CD14-positive monocyte (primary cell): ENCODE data around the gene CNNM2. TPM values are rescaled to one million over a fixed set of nuclear protein-coding genes. Genes with fewer than 3 reads are reported as not detected.

Experiments
- DNase-seq, 3 donors: peaks; one replicate each; pipeline ENCODE4 v3.0.0-alpha.2; 2011 to 2022
- H2AFZ ChIP-seq: 2 replicates; pipeline ENCODE4 v1.6.0; 2012; ENCODE audit warnings: mild to moderate bottlenecking, low read depth, low read length, inconsistent platforms; ENCODE audit not compliant: insufficient read depth, poor library complexity, severe bottlenecking
- H3K27ac ChIP-seq, 2 donors: 1 replicate in 1 of 2; 2 replicates in 1 of 2; pipeline ENCODE4 v1.5.1; 2012 to 2013; ENCODE audit warnings: low read length in 2 of 2, control low read depth in 1 of 2, inconsistent platforms in 1 of 2, low read depth in 1 of 2, mild to moderate bottlenecking in 1 of 2
- H3K27me3 ChIP-seq, 2 donors: one replicate each; pipeline versions ENCODE4 v1.6.0 to v1.6.1; 2011 to 2013; ENCODE audit warnings: low read length in 2 of 2; ENCODE audit not compliant: control insufficient read depth in 2 of 2, insufficient read depth in 2 of 2
- H3K36me3 ChIP-seq, 2 donors: replicated peaks in 1 of 2; 1 replicate in 1 of 2; 2 replicates in 1 of 2; pipeline versions ENCODE4 v1.5.1 to v1.6.1; 2012 to 2013; ENCODE audit warnings: low read length in 2 of 2, control low read depth in 1 of 2, inconsistent platforms in 1 of 2, mild to moderate bottlenecking in 1 of 2; ENCODE audit not compliant: insufficient read depth in 2 of 2, control insufficient read depth in 1 of 2
- H3K4me1 ChIP-seq, 2 donors: 1 replicate in 1 of 2; 2 replicates in 1 of 2; pipeline versions ENCODE4 v1.5.1 to v1.6.1; 2012 to 2013; ENCODE audit warnings: low read length in 2 of 2, control low read depth in 1 of 2, inconsistent platforms in 1 of 2, mild to moderate bottlenecking in 1 of 2, moderate library complexity in 1 of 2; ENCODE audit not compliant: insufficient read depth in 2 of 2, control insufficient read depth in 1 of 2
- H3K4me2 ChIP-seq: replicated peaks from 2 replicates; pipeline ENCODE3; 2012; ENCODE audit warnings: low read length, moderate library complexity, mild to moderate bottlenecking; ENCODE audit not compliant: poor library complexity, severe bottlenecking; ENCODE audit errors: extremely low read depth
- H3K4me3 ChIP-seq, 3 experiments: fragments of 200-600 bp in 1 of 3; sonication (generic) in 1 of 3; replicated peaks in 1 of 3; 1 replicate in 2 of 3; 2 replicates in 1 of 3; pipeline ENCODE4 v1.5.1; 2011 to 2013; ENCODE audit warnings: low read length in 3 of 3, mild to moderate bottlenecking in 3 of 3, control low read depth in 2 of 3, low read depth in 2 of 3, inconsistent platforms in 1 of 3, moderate library complexity in 1 of 3
- H3K79me2 ChIP-seq: 2 replicates; pipeline ENCODE4 v1.6.0; 2012; ENCODE audit warnings: mild to moderate bottlenecking, control low read depth, inconsistent platforms, low read length, moderate library complexity; ENCODE audit not compliant: insufficient read depth
- H3K9ac ChIP-seq: 2 replicates; pipeline ENCODE4 v1.6.0; 2017; ENCODE audit warnings: low read length, mild to moderate bottlenecking; ENCODE audit not compliant: insufficient read depth, poor library complexity, severe bottlenecking
- H3K9me3 ChIP-seq, 2 donors: replicated peaks in 1 of 2; 1 replicate in 1 of 2; 2 replicates in 1 of 2; pipeline versions ENCODE4 v1.5.1 to v1.6.1; 2012 to 2013; ENCODE audit warnings: low read length in 2 of 2, control low read depth in 1 of 2; ENCODE audit not compliant: control insufficient read depth in 1 of 2, insufficient read depth in 1 of 2
- H4K20me1 ChIP-seq: 2 replicates; pipeline ENCODE4 v1.6.0; 2012; ENCODE audit warnings: mild to moderate bottlenecking, low read length, control low read depth, moderate library complexity; ENCODE audit not compliant: insufficient read depth
- H3K27ac Mint-ChIP-seq, 7 donors: one replicate each; pipeline ENCODE4 v1.8.0; 2020; ENCODE audit warnings: mild to moderate bottlenecking in 7 of 7, mixed read lengths in 7 of 7, moderate library complexity in 6 of 7, inconsistent platforms in 2 of 7
- H3K27me3 Mint-ChIP-seq, 3 donors: one replicate each; pipeline ENCODE4 v1.8.0; 2021 to 2022; ENCODE audit warnings: low read depth in 3 of 3, mild to moderate bottlenecking in 3 of 3, mixed read lengths in 3 of 3, moderate library complexity in 3 of 3, inconsistent platforms in 1 of 3
- H3K36me3 Mint-ChIP-seq, 2 donors: one replicate each; pipeline ENCODE4 v1.8.0; 2020; ENCODE audit warnings: mixed read lengths in 2 of 2, inconsistent platforms in 1 of 2, mild to moderate bottlenecking in 1 of 2
- H3K4me1 Mint-ChIP-seq: one replicate; pipeline ENCODE4 v1.8.0; 2020; ENCODE audit warnings: mild to moderate bottlenecking, mixed read lengths
- H3K4me3 Mint-ChIP-seq, 2 donors: one replicate each; pipeline ENCODE4 v1.8.0; 2020; ENCODE audit warnings: mild to moderate bottlenecking in 2 of 2, mixed read lengths in 2 of 2, moderate library complexity in 1 of 2
- H3K9me3 Mint-ChIP-seq, 7 donors: one replicate each; pipeline ENCODE4 v1.8.0; 2020 to 2022; ENCODE audit warnings: mixed read lengths in 7 of 7, mild to moderate bottlenecking in 6 of 7, moderate library complexity in 6 of 7, inconsistent platforms in 2 of 7
- CTCF ChIP-seq: fragments of 200-600 bp; IDR thresholded peaks from one replicate; pipeline ENCODE4 v1.8.0; 2022; ENCODE audit warnings: antibody characterized with exemption, mild to moderate bottlenecking
- WGBS: methylation state at CpG from one replicate; pipeline ENCODE4 v1.1.5; 2013; ENCODE audit warnings: missing lambda C conversion rate; ENCODE audit not compliant: insufficient coverage; 5-methylcytosine and 5-hydroxymethylcytosine counted together
- intact Hi-C, 2 donors: fragments of 100-400 bp; cut with micrococcal nuclease; formaldehyde crosslinking; loops; one replicate each; pipeline versions ENCODE4 v1.15.0 to v1.15.1; 2023
- polyA plus RNA-seq, 3 donors: library from polyadenylated mRNA; depleted of rRNA in 1 of 3; unstranded in 2 of 3; stranded (reverse) in 1 of 3; fragments of 300-500 nt in 2 of 3; fragments of >200 nt in 1 of 3; fragmentation: Illumina TruSeq in 2 of 3; gene quantifications; 1 replicate in 2 of 3; 2 replicates in 1 of 3; pipeline ENCODE4 v1.2.3, GENCODE V29; 2012 to 2021

The CNNM2 gene
- polyA plus RNA-seq, 3 donors: 1.6 to 3.8 (median 2.2) TPM

- Histone ChIP-seq H3K36me3 (peaks cover 3 to 12% of the 10 kb centered on the region in 2 donors), H3K4me1 (no peaks in the 10 kb centered on the region), H3K4me3 (no peak overlapping the region), H3K4me2 (no peak overlapping the region), H4K20me1 (peaks cover 6% of the 10 kb centered on the region), H3K79me2 (no peaks in the 10 kb centered on the region), H3K27ac (no peak overlapping the region), H3K27me3 (no peaks in the 10 kb centered on the region), H3K9me3 (no peaks in the 10 kb centered on the region), H2AFZ (no peak overlapping the region), H3K9ac (no peak overlapping the region)
- H3K36me3 Mint-ChIP-seq: peaks cover 16 to 25% of the 10 kb centered on the region in 2 donors
- no peaks in the 10 kb centered on the region for H3K9me3 Mint-ChIP-seq
- no peak for TF ChIP-seq CTCF
- no peak overlapping the region for H3K27ac Mint-ChIP-seq
- H3K4me1 Mint-ChIP-seq: no peaks in the 10 kb centered on the region
- intact Hi-C loops: loop anchor here in 1 of 2 donors (10.0 kb wide), 1 partner anchor 164 kb away; the partner anchor contains the start of gene CNNM2
- H3K27me3 Mint-ChIP-seq: peaks cover 0 to 2% (median 0%) of the 10 kb centered on the region in 3 donors
- H3K4me3 Mint-ChIP-seq: no peak overlapping the region
- no peak for DNase-seq
- WGBS: 96% methylated on average over 9 of the region's 14 CpGs
These were observed 160.6 kb downstream of the CNNM2 start for GRCh38 chr10:103078676-103079075.

- H3K27ac Mint-ChIP-seq: no peak overlapping the region
- no peak for DNase-seq
- Histone ChIP-seq H3K4me3 (no peak overlapping the region), H3K79me2 (no peaks in the 10 kb centered on the region), H3K4me2 (no peak overlapping the region), H3K9me3 (no peaks in the 10 kb centered on the region), H3K4me1 (no peaks in the 10 kb centered on the region), H2AFZ (no peak overlapping the region), H4K20me1 (peaks cover 7% of the 10 kb centered on the region), H3K9ac (no peak overlapping the region), H3K36me3 (peaks cover 6 to 16% of the 10 kb centered on the region in 2 donors), H3K27me3 (no peaks in the 10 kb centered on the region), H3K27ac (no peak overlapping the region)
- peaks cover 0 to 2% (median 0%) of the 10 kb centered on the region in 3 donors for H3K27me3 Mint-ChIP-seq
- intact Hi-C loops: loop anchor here in 1 of 2 donors (10.0 kb wide), 1 partner anchor 164 kb away; the partner anchor contains the start of gene CNNM2
- WGBS: 96% methylated on average over 5 of the region's 7 CpGs
- TF ChIP-seq CTCF: no peak
- no peaks in the 10 kb centered on the region for H3K9me3 Mint-ChIP-seq
- no peaks in the 10 kb centered on the region for H3K4me1 Mint-ChIP-seq
- H3K36me3 Mint-ChIP-seq: peaks cover 20 to 29% of the 10 kb centered on the region in 2 donors
- no peak overlapping the region for H3K4me3 Mint-ChIP-seq
These were observed 161.0 kb downstream of the CNNM2 start for GRCh38 chr10:103079100-103079499.
